HG03175 (cell line): ENCODE results near the gene NTRK3.
"Not testable (repeated sequence)": the region's sequence is repeated elsewhere in the genome, so short reads cannot be mapped to it uniquely, and the experiment has no call there.

ENCODE experiments used
- ATAC-seq: cut with Tn5 transposase; IDR thresholded peaks from one replicate; pipeline ENCODE4 v1.9.1; 2021; ENCODE audit warnings: mild to moderate bottlenecking, moderate library complexity; ENCODE audit not compliant: unreplicated experiment

NTRK3 gene

GRCh38 chr15:88038261-88038660 is 218.3 kb downstream of the NTRK3 start:
- no peak for ATAC-seq

GRCh38 chr15:88036154-88036839 is 220.2 kb downstream of the NTRK3 start:
- no peak for ATAC-seq

GRCh38 chr15:88035381-88035780 is 221.2 kb downstream of the NTRK3 start:
- ATAC-seq: no peak

GRCh38 chr15:88033421-88033820 is 223.1 kb downstream of the NTRK3 start:
- ATAC-seq: not testable (repeated sequence)

- ATAC-seq: no peak
Observed at GRCh38 chr15:88032787-88033186, 223.8 kb downstream of the NTRK3 start.

- ATAC-seq: no peak
Observed at GRCh38 chr15:88031461-88031860, 225.1 kb downstream of the NTRK3 start.

GRCh38 chr15:88029696-88030095 is 226.8 kb downstream of the NTRK3 start:
- no peak for ATAC-seq

GRCh38 chr15:88028024-88028423 is 228.5 kb downstream of the NTRK3 start:
- no peak for ATAC-seq

GRCh38 chr15:88023914-88024313 is 232.6 kb downstream of the NTRK3 start:
- no peak for ATAC-seq

GRCh38 chr15:88022716-88023115 is 233.8 kb downstream of the NTRK3 start:
- ATAC-seq: no peak

GRCh38 chr15:88021601-88022000 is 234.9 kb downstream of the NTRK3 start:
- no peak for ATAC-seq

- no peak for ATAC-seq
Observed at GRCh38 chr15:88020806-88021205, 235.7 kb downstream of the NTRK3 start.

- ATAC-seq: no peak
Observed at GRCh38 chr15:88019656-88020055, 236.9 kb downstream of the NTRK3 start.

- no peak for ATAC-seq
Observed at GRCh38 chr15:88018869-88019641, 237.5 kb downstream of the NTRK3 start.

GRCh38 chr15:88017753-88018152 is 238.8 kb downstream of the NTRK3 start:
- no peak for ATAC-seq

- no peak for ATAC-seq
Observed at GRCh38 chr15:88016406-88016805, 240.1 kb downstream of the NTRK3 start.

- no peak for ATAC-seq
Observed at GRCh38 chr15:88015228-88015860, 241.2 kb downstream of the NTRK3 start.

- no peak for ATAC-seq
Observed at GRCh38 chr15:88014454-88015160, 241.9 kb downstream of the NTRK3 start.

GRCh38 chr15:88013111-88013510 is 243.4 kb downstream of the NTRK3 start:
- ATAC-seq: no peak

- ATAC-seq: no peak
Observed at GRCh38 chr15:88012688-88013087, 243.9 kb downstream of the NTRK3 start.

- no peak for ATAC-seq
Observed at GRCh38 chr15:88012233-88012632, 244.3 kb downstream of the NTRK3 start.
